ENCODE measurements around the gene ABLIM1.

ABLIM1 gene

DNA sequence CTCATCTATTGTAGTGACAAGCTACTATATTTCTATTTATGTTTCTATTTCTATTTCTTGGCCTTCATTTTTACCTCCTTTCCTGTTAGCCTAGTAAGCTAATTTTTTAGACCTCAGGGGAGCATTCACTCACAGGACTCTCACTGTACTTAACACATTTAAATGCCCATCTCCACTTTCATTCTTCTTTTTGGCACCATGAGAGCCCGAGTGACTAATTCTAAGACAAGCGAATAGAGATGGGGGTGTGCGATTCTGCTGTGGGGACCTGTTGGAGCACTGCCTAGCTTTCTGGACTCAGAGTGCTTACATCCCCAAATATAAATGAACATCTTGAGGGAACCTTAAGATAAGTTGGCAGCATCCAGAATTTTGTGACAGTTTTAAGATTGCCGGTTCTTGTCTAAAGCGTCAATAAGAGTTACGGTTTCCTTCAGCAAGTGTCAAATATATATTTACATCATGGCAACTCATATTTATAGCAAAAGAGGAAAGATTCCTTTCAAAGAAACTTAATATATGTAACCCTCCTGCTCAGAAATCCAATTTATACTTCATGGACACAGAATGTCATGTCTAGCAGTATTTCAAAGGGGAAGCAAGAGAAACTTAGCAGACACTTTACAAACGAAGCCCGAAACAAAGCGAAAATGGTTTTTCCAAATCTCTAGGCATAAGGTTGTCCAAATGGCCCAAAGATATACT lies 199.7 kb downstream of the ABLIM1 start:
- DNase-seq (ENCODE audit: low read depth in 3 of 3), result no peak

DNA sequence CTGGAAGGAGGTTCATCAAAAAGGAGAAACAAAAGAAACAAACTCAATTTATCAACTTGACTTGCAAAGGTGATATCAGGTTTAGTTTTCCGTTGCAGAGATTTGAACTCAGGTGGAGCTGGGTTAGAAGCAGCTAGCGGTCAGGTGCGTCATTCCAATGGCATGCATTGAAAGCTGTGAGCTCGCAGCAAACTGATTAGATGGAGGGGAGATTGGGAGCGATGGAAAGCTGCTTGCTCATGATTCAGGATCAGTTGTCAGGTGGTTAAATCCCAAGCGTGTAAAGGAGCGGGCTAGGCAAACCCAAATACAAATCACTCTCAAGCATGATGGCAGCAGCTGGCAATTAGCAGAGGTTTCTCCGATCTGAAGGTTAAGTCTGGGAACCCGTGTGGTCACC lies 204.5 kb downstream of the ABLIM1 start:
- no peak for DNase-seq (ENCODE audit: low read depth in 3 of 3)

DNA sequence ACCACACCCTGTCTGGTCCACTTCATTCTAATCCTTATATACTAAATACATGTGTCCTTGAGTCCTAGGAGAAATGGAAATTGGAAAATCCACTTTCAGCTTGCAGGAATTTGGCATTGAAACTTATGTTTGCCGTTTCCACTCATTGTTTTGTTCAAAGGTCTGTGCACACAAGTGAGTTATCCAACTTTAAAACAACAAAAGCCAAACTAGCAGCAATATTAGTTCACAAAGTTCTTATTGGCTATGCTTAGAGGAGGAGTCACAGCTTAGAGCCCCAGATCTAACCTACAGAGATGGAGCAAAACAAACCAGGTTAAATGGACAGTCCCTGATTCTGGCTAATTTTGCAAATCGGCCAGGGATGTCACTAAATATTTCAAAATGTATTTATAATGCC lies 209.2 kb downstream of the ABLIM1 start:
- DNase-seq (ENCODE audit: low read depth in 3 of 3), result no peak

GRCh38 chr10:114445332-114445731 lies 212.7 kb downstream of the ABLIM1 start:
- DNase-seq (ENCODE audit: low read depth in 3 of 3), result no peak

DNA sequence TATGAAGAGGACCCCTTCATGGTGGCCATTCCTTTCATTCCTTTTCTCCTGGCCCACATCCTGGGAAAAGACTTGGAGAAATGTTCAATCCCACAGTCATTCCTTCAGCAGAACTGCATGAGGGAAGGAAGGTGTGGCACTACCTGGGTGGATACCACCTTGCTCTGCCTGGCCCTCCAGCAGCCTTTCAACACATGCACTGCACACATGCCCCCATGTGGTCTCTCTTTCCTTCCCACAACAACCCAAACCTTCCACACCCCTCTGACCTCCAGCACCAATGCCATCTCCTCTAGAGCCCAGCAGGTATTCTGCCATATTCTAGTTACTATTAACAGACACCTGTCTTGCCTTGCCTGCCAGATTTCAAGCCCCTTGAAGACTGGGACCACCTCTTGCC lies 213.3 kb downstream of the ABLIM1 start:
- no peak for DNase-seq (ENCODE audit: low read depth in 3 of 3)

DNA sequence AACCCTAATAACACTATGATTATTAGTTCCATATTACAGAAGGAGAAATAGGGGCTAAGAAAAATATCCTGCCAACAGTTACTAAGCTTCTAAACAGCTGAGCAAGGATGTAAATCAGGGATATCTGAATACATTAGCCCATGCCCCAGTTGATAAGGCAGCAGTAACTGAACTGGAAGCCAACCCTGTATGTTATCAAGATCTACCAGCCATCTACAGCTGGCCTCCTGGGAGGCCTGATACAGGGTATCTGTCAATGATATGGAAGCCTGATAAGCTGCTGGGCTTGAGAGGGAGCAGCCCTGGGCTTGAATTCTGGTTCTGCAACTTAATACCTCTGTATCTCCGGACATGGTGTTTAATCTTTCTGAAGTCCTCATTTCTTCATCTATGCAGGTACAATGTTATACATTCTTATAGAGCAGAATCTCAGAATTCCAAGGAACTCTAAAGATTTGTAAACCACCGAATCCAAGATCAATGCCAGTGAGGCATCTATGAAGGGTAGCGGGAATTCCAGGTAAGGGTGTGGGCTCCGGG lies 215.9 kb downstream of the ABLIM1 start:
- DNase-seq (ENCODE audit: low read depth in 3 of 3), result no peak

DNA sequence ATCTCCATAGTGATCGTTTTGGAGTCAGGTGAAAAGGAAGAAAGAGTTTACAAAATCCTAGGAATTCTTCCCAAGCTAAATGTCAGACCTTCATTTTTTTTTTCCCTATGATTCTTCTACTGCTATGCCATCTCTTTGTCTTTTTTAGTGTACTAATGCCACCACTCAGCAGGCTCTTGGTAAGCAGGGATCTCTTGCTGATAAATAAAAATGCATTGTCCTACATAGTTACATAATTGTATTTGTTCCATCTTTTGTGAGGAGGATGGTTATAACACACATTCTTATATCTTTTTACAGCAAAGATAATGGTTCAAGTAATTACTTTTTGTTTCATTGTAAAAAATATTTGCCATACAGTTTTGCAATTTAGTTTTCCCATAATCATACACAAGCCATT lies 217.0 kb downstream of the ABLIM1 start:
- DNase-seq (ENCODE audit: low read depth in 3 of 3), result no peak

DNA sequence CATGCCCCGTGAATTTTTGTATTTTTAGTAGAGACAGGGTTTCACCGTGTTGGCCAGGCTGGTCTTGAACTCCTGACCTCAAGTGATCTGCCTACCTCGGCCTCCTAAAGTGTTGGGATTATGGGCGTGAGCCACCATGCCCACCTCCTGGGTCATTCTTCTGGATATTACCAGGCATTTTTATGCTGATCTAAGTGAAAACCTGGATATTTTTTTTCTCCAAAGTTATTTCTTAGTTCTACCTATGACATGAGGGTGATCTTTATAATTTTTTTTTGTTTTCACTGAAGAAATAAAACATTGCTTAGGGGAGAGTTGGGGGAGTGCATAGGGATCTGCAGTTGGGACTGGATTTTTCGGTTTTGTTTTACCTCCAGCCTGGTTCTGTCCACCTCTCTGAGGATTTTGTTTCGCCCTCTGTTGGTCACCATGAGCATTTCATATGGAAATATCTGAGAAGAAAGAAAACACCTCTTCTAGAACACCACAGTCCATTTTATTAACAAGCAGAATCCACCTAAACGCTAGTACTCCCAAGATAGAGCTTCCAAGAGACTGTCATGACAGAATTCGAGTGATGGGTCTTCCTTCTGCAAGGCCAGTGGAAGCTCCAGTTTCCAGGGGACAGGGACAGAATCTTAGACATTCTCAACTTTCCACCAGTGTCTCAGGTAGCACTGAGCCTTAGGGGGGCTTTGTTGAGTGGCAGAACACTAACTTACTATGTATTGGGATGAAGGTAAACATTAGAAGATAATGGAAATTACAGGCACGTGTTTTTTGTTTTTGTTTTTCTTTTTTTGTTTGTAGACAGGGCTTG lies 220.4 kb downstream of the ABLIM1 start:
- DNase-seq (ENCODE audit: low read depth in 3 of 3), result no peak

DNA sequence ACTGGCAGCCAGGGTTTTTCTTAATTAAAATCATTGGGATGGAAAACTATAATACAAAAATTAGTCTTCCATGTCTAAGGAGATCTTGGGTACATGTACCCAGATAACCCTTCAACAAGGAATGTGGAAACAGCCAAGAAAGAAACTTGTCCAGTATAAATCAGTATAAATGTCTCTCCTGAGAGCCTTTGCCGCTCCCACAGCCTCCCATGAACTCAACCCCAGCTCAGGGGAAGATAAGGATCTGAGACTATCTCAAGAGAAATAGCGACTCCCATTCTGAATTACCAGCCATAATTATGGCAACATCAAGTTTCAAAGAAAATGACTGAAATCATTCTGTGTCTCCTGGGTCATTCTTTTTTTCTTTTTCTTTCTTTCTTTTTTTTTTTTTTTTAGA lies 221.1 kb downstream of the ABLIM1 start:
- DNase-seq (ENCODE audit: low read depth in 3 of 3), result no peak

DNA sequence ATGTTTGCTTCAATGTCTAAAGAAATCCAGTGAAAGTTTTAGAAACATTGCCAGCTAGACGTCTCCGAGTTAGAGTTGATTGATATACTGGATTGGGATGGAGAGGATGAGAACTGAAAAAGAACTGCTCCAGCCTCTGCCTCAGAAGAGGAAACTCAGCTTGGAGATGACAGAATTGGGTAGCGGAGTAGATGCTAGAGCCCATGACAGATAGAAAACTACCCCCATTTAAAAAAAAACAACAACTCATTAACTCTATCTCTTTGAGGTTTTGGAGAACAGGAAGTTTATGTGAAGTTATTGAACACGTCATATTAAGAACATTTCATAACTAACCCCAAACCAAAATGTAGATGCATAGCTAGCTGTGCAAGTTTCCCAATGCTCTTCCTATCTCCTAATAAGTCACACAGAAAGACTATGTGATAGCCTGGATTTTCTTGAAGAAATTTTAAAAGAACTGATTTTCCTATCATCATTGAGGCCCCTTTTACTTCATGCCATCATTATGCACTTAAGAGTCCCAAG lies 225.4 kb downstream of the ABLIM1 start:
- DNase-seq (ENCODE audit: low read depth in 3 of 3), result no peak

DNA sequence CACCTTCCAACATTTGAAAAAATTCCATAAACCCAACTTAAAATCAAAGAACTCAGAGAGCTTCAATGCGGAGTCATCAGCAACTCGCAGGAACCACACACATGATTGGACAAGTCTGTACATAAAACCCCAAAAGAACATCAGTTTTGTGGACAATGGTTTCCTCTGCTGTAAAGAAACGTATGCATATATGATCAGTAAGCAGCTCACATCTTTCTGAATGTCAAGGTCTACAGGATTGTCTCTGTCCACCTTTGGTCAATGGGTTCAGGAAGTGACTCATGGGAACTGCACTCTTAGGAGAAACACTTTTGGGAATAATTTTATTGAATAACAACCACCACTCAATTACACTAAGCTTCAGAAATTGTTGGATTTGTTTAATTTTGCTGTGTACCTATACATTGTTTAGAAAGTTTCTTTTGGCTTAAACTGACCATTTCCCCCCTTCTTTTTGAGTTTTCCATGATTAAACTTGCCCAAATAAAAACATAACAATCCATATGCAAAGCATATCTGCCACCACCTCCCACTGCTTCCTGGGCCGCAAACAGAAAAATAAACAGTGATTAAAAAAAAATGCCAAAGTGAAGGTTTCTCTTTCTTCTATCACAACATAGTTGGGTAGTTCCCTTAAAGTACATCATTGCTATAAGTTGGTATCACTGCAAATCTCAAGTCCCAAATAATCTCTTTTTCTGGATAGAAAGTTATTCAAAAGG lies 226.5 kb downstream of the ABLIM1 start:
- DNase-seq (ENCODE audit: low read depth in 3 of 3), result no peak

GRCh38 chr10:114430688-114431413 lies 227.2 kb downstream of the ABLIM1 start:
- no peak for DNase-seq (ENCODE audit: low read depth in 3 of 3)

- no peak for DNase-seq (ENCODE audit: low read depth in 3 of 3)
Observed at GRCh38 chr10:114429581-114430335, 228.3 kb downstream of the ABLIM1 start.

DNA sequence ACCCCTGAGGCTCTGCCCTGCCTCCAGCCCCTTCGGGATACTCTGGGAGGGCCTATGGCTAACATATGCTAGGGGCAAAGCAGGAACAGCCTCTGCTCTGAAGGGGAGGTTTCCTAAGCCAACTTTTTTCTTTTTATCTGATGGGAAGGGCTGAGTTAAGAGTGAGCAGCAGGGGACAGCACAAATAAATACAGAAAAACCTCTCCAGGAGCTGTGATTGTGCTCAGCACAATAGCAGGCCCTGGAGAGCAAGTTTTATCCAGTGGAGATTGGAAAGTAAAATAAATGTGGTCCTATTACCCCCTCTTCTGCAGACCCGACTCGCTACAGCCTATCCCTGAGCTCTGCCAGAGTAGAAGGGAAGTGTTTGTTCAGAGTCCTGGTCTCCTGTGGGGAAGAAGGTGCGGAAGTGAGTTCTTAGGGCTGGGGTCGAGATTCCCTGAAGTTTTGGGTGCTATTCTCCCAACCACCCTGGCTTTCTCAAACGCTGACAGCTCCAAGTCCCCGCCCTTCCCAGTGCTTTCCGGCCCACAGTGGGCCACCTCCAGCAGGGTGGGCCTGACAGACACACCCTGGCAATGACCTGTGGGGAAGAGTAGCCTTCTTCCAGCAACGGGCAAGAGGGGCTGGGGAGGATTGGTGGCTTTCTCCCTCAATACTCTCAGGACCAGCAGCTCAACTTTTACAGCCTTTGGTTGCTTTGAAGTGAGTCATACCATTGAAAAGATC lies 230.8 kb downstream of the ABLIM1 start:
- no peak for DNase-seq (ENCODE audit: low read depth in 3 of 3)

GRCh38 chr10:114426476-114426875 lies 231.6 kb downstream of the ABLIM1 start:
- no peak for DNase-seq (ENCODE audit: low read depth in 3 of 3)

DNA sequence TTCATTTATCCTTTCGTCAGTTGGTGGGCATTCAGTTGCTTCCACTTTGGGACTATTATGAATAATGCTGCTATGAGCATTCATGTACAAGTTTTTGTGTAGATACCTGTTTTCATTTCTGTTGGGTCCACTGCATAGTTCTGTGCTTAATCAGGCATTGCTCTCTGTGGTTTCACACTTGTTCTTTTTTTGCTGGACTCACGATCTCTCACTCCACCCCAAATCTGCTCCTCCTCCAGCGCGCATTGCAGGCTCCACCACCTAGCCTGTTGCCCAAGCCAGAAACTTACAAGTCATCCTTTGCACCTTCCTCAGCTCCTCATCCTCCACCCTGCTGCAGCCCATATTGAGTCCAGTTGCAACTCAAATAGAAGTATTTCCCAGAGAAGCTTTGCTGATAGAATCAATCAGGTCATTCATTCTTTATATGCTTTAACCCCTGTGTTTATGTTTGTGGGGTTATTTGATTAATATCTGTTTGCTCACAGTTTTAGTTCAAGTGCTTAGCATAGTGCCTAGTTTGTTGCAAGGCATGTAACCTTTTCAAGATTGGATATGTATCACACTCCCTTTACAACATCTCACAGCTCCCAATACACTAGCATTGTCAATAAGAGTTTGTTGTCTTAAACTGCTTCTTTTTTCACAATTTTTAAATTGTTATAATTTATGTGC lies 237.1 kb downstream of the ABLIM1 start:
- no peak for DNase-seq (ENCODE audit: low read depth in 3 of 3)

- DNase-seq (ENCODE audit: low read depth in 3 of 3), result no peak
Observed at GRCh38 chr10:114418109-114418508, 240.0 kb downstream of the ABLIM1 start.

DNA sequence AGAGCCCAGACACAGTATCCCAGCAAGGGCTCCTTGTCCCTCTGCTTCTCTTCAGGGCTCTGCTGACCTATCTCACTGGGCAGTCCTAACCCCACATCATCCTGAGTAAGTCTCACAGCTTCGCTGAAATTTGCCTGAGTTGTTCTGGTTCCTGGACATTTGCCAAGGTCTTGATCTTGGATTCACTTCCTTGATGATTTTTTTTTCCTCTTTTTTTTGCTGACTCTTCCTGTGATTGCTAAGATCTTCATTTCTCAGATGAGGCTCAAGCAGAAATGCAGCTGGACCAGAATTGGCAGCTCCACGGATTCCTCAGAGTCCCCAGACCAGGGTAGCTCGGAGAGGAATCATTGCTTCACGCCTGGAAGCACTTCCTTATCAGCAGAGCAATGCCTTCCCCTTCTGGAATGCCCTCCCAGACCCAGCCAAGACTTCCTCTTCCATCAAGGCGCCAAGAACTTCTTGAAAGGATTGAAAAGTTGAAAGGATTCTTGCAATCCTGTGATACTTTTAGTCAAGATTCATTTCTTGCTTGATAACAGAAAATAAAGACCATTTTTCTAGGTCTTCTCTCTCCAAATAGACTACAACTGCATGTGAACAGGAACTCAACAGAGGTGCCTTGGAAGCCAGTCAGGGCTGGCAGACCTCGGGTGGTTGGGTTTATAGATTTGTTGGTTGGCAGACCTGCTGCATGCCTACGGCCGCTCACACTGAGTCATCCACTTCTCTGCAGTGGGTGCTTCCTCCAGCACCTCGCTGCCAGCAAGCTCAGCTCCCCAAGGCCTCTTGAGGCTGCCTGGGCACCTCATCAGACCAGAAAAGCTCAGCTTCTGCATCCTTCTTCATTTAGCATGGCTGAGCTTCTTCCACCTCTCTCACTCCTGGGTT lies 244.9 kb downstream of the ABLIM1 start:
- DNase-seq (ENCODE audit: low read depth in 3 of 3), result no peak

All from stimulated activated CD4-positive, alpha-beta T cell treated with anti-CD3 and anti-CD28 coated beads, TNF-alpha, amount 100 ng/mL, for 4 hours (primary cell).